Skeletal muscle tissue (tissue), 4 donors: ENCODE results near the gene DDX19B. TPM values are rescaled to one million over a fixed set of nuclear protein-coding genes. Genes with fewer than 3 reads are reported as not detected.
"Not testable (repeated sequence)": the region's sequence is repeated elsewhere in the genome, so short reads cannot be mapped to it uniquely, and the experiment has no call there.

ENCODE experiments used
- H3K27ac ChIP-seq: one replicate; pipeline ENCODE4 v1.7.0; 2013; ENCODE audit warnings: mild to moderate bottlenecking, low read depth, low read length, inconsistent platforms
- H3K27me3 ChIP-seq, 3 donors: one replicate each; pipeline ENCODE4 v1.7.0; 2013; ENCODE audit warnings: low read length in 3 of 3; ENCODE audit not compliant: control insufficient read depth in 3 of 3, insufficient read depth in 3 of 3
- H3K36me3 ChIP-seq, 3 donors: one replicate each; pipeline ENCODE4 v1.7.0; 2013; ENCODE audit warnings: low read length in 3 of 3; ENCODE audit not compliant: control insufficient read depth in 3 of 3, insufficient read depth in 3 of 3
- H3K4me1 ChIP-seq, 3 donors: one replicate each; pipeline ENCODE4 v1.7.0; 2013; ENCODE audit warnings: low read length in 3 of 3, mild to moderate bottlenecking in 3 of 3; ENCODE audit not compliant: control insufficient read depth in 3 of 3, insufficient read depth in 3 of 3
- H3K4me3 ChIP-seq, 3 donors: one replicate each; pipeline ENCODE4 v1.7.0; 2013; ENCODE audit warnings: low read length in 3 of 3
- H3K9ac ChIP-seq, 3 donors: one replicate each; pipeline ENCODE4 v1.7.0; 2013; ENCODE audit warnings: low read length in 3 of 3, mild to moderate bottlenecking in 3 of 3, moderate library complexity in 2 of 3, low read depth in 1 of 3
- H3K9me3 ChIP-seq, 3 donors: one replicate each; pipeline ENCODE4 v1.7.0; 2013; ENCODE audit warnings: low read length in 3 of 3; ENCODE audit not compliant: control insufficient read depth in 3 of 3
- total RNA-seq: library from RNA; depleted of rRNA; stranded (reverse); fragments of >200 nt; gene quantifications from one replicate; pipeline ENCODE4 v1.2.3, GENCODE V29; 2014
- donor health status: Osteomylitis.

The DDX19B gene
- total RNA-seq, 1 donor from 2014 or later: 21.4 TPM

GRCh38 chr16:70255574-70255973, 43.4 kb upstream of the DDX19B start:
- H3K27me3 ChIP-seq: no peaks in the 10 kb centered on the region
- no peaks in the 10 kb centered on the region for H3K9me3 ChIP-seq
- peaks cover 69 to 71% (median 71%) of the 10 kb centered on the region in 3 donors for H3K36me3 ChIP-seq
- H3K4me3 ChIP-seq: no peak overlapping the region
- no peak overlapping the region for H3K9ac ChIP-seq
- peaks cover 3 to 5% (median 5%) of the 10 kb centered on the region in 3 donors for H3K4me1 ChIP-seq
- H3K27ac ChIP-seq: no peak overlapping the region

GRCh38 chr16:70257391-70257790, 41.6 kb upstream of the DDX19B start:
- Histone ChIP-seq H3K27ac (no peak overlapping the region), H3K4me3 (no peak overlapping the region), H3K9ac (no peak overlapping the region), H3K36me3 (peaks cover 78 to 82% (median 78%) of the 10 kb centered on the region in 3 donors), H3K9me3 (no peaks in the 10 kb centered on the region), H3K27me3 (no peaks in the 10 kb centered on the region), H3K4me1 (no peaks in the 10 kb centered on the region)

- Histone ChIP-seq H3K27ac (no peak overlapping the region), H3K9me3 (no peaks in the 10 kb centered on the region), H3K9ac (no peak overlapping the region), H3K4me3 (no peak overlapping the region), H3K4me1 (no peaks in the 10 kb centered on the region), H3K27me3 (no peaks in the 10 kb centered on the region), H3K36me3 (peaks cover 76 to 79% (median 76%) of the 10 kb centered on the region in 3 donors)
Measured at GRCh38 chr16:70258065-70258464, 40.9 kb upstream of the DDX19B start.

- Histone ChIP-seq H3K9me3 (no peaks in the 10 kb centered on the region), H3K9ac (no peak overlapping the region), H3K36me3 (peaks cover 75 to 79% (median 75%) of the 10 kb centered on the region in 3 donors), H3K27me3 (no peaks in the 10 kb centered on the region), H3K4me3 (no peak overlapping the region), H3K27ac (no peak overlapping the region), H3K4me1 (no peaks in the 10 kb centered on the region)
Measured at GRCh38 chr16:70258946-70259345, 40.0 kb upstream of the DDX19B start.

GRCh38 chr16:70259903-70260302, 39.1 kb upstream of the DDX19B start:
- not testable (repeated sequence) for H3K9ac ChIP-seq, H3K27me3 ChIP-seq, H3K4me3 ChIP-seq, H3K4me1 ChIP-seq, H3K9me3 ChIP-seq, H3K27ac ChIP-seq
- H3K36me3 ChIP-seq: peaks cover 73 to 78% (median 75%) of the 10 kb centered on the region in 3 donors

GRCh38 chr16:70267516-70267915, 31.5 kb upstream of the DDX19B start:
- Histone ChIP-seq H3K27ac (no peak overlapping the region), H3K9ac (no peak overlapping the region), H3K27me3 (no peaks in the 10 kb centered on the region), H3K9me3 (no peaks in the 10 kb centered on the region), H3K4me3 (no peak overlapping the region), H3K4me1 (no peaks in the 10 kb centered on the region), H3K36me3 (peaks cover 62 to 77% (median 73%) of the 10 kb centered on the region in 3 donors)

GRCh38 chr16:70267922-70268321, 31.1 kb upstream of the DDX19B start:
- not testable (repeated sequence) for H3K27me3 ChIP-seq, H3K27ac ChIP-seq, H3K4me3 ChIP-seq, H3K9me3 ChIP-seq, H3K9ac ChIP-seq, H3K4me1 ChIP-seq
- peaks cover 61 to 75% (median 71%) of the 10 kb centered on the region in 3 donors for H3K36me3 ChIP-seq

GRCh38 chr16:70269471-70269870, 29.5 kb upstream of the DDX19B start:
- Histone ChIP-seq H3K4me1 (no peaks in the 10 kb centered on the region), H3K4me3 (no peak overlapping the region), H3K36me3 (peaks cover 51 to 66% (median 61%) of the 10 kb centered on the region in 3 donors), H3K27me3 (no peaks in the 10 kb centered on the region), H3K27ac (no peak overlapping the region), H3K9ac (no peak overlapping the region), H3K9me3 (no peaks in the 10 kb centered on the region)

- no peaks in the 10 kb centered on the region for H3K4me1 ChIP-seq
- peaks cover 48 to 61% (median 54%) of the 10 kb centered on the region in 3 donors for H3K36me3 ChIP-seq
- H3K9ac ChIP-seq: no peak overlapping the region
- H3K4me3 ChIP-seq: no peak overlapping the region
- H3K9me3 ChIP-seq: no peaks in the 10 kb centered on the region
- H3K27ac ChIP-seq: no peak overlapping the region
- no peaks in the 10 kb centered on the region for H3K27me3 ChIP-seq
Measured at GRCh38 chr16:70270176-70270575, 28.8 kb upstream of the DDX19B start.

- Histone ChIP-seq H3K9ac (no peak overlapping the region), H3K27me3 (no peaks in the 10 kb centered on the region), H3K4me1 (no peaks in the 10 kb centered on the region), H3K27ac (no peak overlapping the region), H3K9me3 (no peaks in the 10 kb centered on the region), H3K4me3 (no peak overlapping the region), H3K36me3 (peaks cover 52 to 59% (median 55%) of the 10 kb centered on the region in 3 donors)
Measured at GRCh38 chr16:70271696-70272095, 27.3 kb upstream of the DDX19B start.

- H3K4me3 ChIP-seq: no peak overlapping the region
- no peaks in the 10 kb centered on the region for H3K4me1 ChIP-seq
- peaks cover 48 to 53% (median 52%) of the 10 kb centered on the region in 3 donors for H3K36me3 ChIP-seq
- no peaks in the 10 kb centered on the region for H3K27me3 ChIP-seq
- H3K9me3 ChIP-seq: no peaks in the 10 kb centered on the region
- H3K27ac ChIP-seq: no peak overlapping the region
- no peak overlapping the region for H3K9ac ChIP-seq
Measured at GRCh38 chr16:70276392-70276791, 22.6 kb upstream of the DDX19B start.
